NCI-H1105 treated with DMSO at 0.1 percent for 48 hours (cell line): ENCODE results near the gene KIAA1755.

Source experiments
- DNase-seq: peaks from one replicate; lab custom pipeline; 2025; lab: John Stamatoyannopoulos, UW

Gene KIAA1755

GRCh38 chr20:38184101-38184500 lies 76.4 kb downstream of the KIAA1755 start:
- DNase-seq: no peak

GRCh38 chr20:38181971-38182370 lies 78.6 kb downstream of the KIAA1755 start:
- DNase-seq: no peak

- no peak for DNase-seq
Observed at GRCh38 chr20:38181207-38181801, 79.2 kb downstream of the KIAA1755 start.

GRCh38 chr20:38180781-38181180 lies 79.8 kb downstream of the KIAA1755 start:
- no peak for DNase-seq

- no peak for DNase-seq
Observed at GRCh38 chr20:38179846-38180245, 80.7 kb downstream of the KIAA1755 start.

- DNase-seq: no peak
Observed at GRCh38 chr20:38178581-38178980, 82.0 kb downstream of the KIAA1755 start.

- DNase-seq: no peak
Observed at GRCh38 chr20:38178065-38178491, 82.5 kb downstream of the KIAA1755 start.

- no peak for DNase-seq
Observed at GRCh38 chr20:38177201-38177600, 83.3 kb downstream of the KIAA1755 start.

- DNase-seq: no peak
Observed at GRCh38 chr20:38175304-38176180, 85.0 kb downstream of the KIAA1755 start.

GRCh38 chr20:38173237-38174156 lies 87.0 kb downstream of the KIAA1755 start:
- no peak for DNase-seq

- no peak for DNase-seq
Observed at GRCh38 chr20:38172408-38172807, 88.1 kb downstream of the KIAA1755 start.

- DNase-seq: no peak
Observed at GRCh38 chr20:38171675-38172043, 88.9 kb downstream of the KIAA1755 start.

GRCh38 chr20:38170826-38171674 lies 89.5 kb downstream of the KIAA1755 start:
- DNase-seq: no peak

GRCh38 chr20:38170219-38170825 lies 90.2 kb downstream of the KIAA1755 start:
- DNase-seq: no peak

GRCh38 chr20:38169636-38170193 lies 90.8 kb downstream of the KIAA1755 start:
- DNase-seq: no peak

- no peak for DNase-seq
Observed at GRCh38 chr20:38168791-38169589, 91.5 kb downstream of the KIAA1755 start.

- DNase-seq: no peak
Observed at GRCh38 chr20:38167851-38168760, 92.4 kb downstream of the KIAA1755 start.

GRCh38 chr20:38167328-38167850 lies 93.1 kb downstream of the KIAA1755 start:
- no peak for DNase-seq
